Measurements from ENCODE around the gene PID1. TPM values are rescaled to one million over a fixed set of nuclear protein-coding genes. Genes with fewer than 3 reads are reported as not detected.

Gene PID1
- total and polyA plus RNA-seq, 4 donors: 13.3 to 52.0 (median 45.7) TPM

DNA sequence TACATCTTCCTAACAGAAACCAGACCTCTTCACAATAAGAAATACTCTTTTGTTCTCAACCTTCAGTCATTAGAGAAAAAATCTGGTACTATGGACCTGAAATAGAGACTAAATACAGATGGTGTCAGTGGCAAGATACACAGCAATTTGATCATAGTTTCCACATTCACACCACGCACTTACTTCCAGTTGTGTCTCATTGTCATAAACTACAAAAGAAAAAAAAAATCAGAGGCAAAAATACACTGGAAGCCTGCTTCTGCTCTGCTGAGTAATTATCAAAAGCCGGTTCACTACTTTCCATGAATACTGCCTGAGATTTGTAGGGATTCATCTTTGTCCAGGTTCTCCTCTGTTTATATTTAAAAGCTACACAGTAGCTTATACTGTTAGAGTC, 182.6 kb downstream of the PID1 start:
- peaks cover 0 to 7% (median 1%) of the 10 kb centered on the region in 4 donors for H3K4me1 ChIP-seq (ENCODE audit: control insufficient read depth in 4 of 4, insufficient read depth in 4 of 4, low read length in 3 of 4)
- TF ChIP-seq NR2F2 (IDR thresholded peaks at IDR 0.05): no peak
- TF ChIP-seq EGR1 (IDR thresholded peaks at IDR 0.05; ENCODE audit: low read depth in 2 of 2): no peak
- TF ChIP-seq TAF1 (conservative IDR thresholded peaks at IDR 0.05): no peak
- TF ChIP-seq JUND (IDR thresholded peaks at IDR 0.05): no peak
- TF ChIP-seq YY1 (IDR thresholded peaks at IDR 0.05): no peak
- no peak for TF ChIP-seq HNF4A (conservative IDR thresholded peaks at IDR 0.05)
- TF ChIP-seq FOXA1 (IDR thresholded peaks at IDR 0.05): no peak
- TF ChIP-seq RAD21 (IDR thresholded peaks at IDR 0.05): no peak
- TF ChIP-seq, protein P1, sequence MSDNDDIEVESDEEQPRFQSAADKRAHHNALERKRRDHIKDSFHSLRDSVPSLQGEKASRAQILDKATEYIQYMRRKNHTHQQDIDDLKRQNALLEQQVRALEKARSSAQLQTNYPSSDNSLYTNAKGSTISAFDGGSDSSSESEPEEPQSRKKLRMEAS (IDR thresholded peaks at IDR 0.05): no peak
- TF ChIP-seq, protein P2, sequence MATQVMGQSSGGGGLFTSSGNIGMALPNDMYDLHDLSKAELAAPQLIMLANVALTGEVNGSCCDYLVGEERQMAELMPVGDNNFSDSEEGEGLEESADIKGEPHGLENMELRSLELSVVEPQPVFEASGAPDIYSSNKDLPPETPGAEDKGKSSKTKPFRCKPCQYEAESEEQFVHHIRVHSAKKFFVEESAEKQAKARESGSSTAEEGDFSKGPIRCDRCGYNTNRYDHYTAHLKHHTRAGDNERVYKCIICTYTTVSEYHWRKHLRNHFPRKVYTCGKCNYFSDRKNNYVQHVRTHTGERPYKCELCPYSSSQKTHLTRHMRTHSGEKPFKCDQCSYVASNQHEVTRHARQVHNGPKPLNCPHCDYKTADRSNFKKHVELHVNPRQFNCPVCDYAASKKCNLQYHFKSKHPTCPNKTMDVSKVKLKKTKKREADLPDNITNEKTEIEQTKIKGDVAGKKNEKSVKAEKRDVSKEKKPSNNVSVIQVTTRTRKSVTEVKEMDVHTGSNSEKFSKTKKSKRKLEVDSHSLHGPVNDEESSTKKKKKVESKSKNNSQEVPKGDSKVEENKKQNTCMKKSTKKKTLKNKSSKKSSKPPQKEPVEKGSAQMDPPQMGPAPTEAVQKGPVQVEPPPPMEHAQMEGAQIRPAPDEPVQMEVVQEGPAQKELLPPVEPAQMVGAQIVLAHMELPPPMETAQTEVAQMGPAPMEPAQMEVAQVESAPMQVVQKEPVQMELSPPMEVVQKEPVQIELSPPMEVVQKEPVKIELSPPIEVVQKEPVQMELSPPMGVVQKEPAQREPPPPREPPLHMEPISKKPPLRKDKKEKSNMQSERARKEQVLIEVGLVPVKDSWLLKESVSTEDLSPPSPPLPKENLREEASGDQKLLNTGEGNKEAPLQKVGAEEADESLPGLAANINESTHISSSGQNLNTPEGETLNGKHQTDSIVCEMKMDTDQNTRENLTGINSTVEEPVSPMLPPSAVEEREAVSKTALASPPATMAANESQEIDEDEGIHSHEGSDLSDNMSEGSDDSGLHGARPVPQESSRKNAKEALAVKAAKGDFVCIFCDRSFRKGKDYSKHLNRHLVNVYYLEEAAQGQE (IDR thresholded peaks at IDR 0.05): no peak
- no peak for TF ChIP-seq HNF4G (IDR thresholded peaks at IDR 0.05)
- TF ChIP-seq, protein P3, sequence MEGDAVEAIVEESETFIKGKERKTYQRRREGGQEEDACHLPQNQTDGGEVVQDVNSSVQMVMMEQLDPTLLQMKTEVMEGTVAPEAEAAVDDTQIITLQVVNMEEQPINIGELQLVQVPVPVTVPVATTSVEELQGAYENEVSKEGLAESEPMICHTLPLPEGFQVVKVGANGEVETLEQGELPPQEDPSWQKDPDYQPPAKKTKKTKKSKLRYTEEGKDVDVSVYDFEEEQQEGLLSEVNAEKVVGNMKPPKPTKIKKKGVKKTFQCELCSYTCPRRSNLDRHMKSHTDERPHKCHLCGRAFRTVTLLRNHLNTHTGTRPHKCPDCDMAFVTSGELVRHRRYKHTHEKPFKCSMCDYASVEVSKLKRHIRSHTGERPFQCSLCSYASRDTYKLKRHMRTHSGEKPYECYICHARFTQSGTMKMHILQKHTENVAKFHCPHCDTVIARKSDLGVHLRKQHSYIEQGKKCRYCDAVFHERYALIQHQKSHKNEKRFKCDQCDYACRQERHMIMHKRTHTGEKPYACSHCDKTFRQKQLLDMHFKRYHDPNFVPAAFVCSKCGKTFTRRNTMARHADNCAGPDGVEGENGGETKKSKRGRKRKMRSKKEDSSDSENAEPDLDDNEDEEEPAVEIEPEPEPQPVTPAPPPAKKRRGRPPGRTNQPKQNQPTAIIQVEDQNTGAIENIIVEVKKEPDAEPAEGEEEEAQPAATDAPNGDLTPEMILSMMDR (IDR thresholded peaks at IDR 0.05; ENCODE audit: low read depth, low read length, missing input control): no peak
- TF ChIP-seq, protein P4, sequence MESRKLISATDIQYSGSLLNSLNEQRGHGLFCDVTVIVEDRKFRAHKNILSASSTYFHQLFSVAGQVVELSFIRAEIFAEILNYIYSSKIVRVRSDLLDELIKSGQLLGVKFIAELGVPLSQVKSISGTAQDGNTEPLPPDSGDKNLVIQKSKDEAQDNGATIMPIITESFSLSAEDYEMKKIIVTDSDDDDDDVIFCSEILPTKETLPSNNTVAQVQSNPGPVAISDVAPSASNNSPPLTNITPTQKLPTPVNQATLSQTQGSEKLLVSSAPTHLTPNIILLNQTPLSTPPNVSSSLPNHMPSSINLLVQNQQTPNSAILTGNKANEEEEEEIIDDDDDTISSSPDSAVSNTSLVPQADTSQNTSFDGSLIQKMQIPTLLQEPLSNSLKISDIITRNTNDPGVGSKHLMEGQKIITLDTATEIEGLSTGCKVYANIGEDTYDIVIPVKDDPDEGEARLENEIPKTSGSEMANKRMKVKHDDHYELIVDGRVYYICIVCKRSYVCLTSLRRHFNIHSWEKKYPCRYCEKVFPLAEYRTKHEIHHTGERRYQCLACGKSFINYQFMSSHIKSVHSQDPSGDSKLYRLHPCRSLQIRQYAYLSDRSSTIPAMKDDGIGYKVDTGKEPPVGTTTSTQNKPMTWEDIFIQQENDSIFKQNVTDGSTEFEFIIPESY (IDR thresholded peaks at IDR 0.05): no peak
- TF ChIP-seq RXRA (IDR thresholded peaks at IDR 0.05): no peak
- TF ChIP-seq, protein P5, sequence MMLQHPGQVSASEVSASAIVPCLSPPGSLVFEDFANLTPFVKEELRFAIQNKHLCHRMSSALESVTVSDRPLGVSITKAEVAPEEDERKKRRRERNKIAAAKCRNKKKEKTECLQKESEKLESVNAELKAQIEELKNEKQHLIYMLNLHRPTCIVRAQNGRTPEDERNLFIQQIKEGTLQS (IDR thresholded peaks at IDR 0.05): no peak
- no peak for TF ChIP-seq SP1 (IDR thresholded peaks at IDR 0.05)
- no peak for TF ChIP-seq GABPA (IDR thresholded peaks at IDR 0.05 in 1 of 2, conservative IDR thresholded peaks at IDR 0.05 in 1 of 2)
- no peak for TF ChIP-seq FOXA2 (IDR thresholded peaks at IDR 0.05)
- H3K36me3 ChIP-seq (ENCODE audit: control insufficient read depth in 4 of 4, insufficient read depth in 3 of 4, low read depth in 1 of 4, low read length in 3 of 4): no peaks in the 10 kb centered on the region
- no peaks in the 10 kb centered on the region for H3K9me3 ChIP-seq (ENCODE audit: control insufficient read depth in 4 of 4, low read length in 3 of 4)
- no peak overlapping the region for H3K27ac ChIP-seq (ENCODE audit: low read depth in 1 of 2, low read length in 2 of 2)
- no peak for DNase-seq (ENCODE audit: low spot score)
- H3K9ac ChIP-seq (ENCODE audit: low read depth in 1 of 2, low read length in 2 of 2): no peak overlapping the region
- H3K27me3 ChIP-seq (ENCODE audit: control insufficient read depth in 4 of 4, insufficient read depth in 4 of 4, low read length in 3 of 4): no peaks in the 10 kb centered on the region
- no peak overlapping the region for H3K4me3 ChIP-seq (ENCODE audit: low read depth in 1 of 3, low read length in 3 of 3)
- WGBS: 92% methylated on average over 2 of the region's 2 CpGs
